Measurements from ENCODE around the gene DOCK9.

Gene DOCK9

DNA sequence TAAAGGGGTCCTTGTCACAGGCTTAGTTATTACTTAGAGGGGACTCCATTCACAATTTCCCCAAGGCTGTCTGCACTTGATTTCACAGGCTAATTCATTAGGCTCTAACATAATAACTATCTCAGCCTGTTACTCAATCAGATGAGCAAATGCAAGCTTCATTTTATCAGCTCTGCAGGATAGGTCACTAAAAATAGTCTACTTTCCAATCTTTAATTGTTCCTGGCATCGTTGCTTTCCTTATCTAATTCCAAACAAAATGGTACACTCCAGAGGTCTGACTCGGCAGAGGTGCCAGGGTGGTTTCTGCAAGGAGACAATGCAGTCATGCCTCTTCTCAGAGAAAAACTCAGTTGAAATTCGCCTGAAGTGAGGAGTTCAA is 155.6 kb downstream of the DOCK9 start:
- DNase-seq (ENCODE audit: low read depth) = no peak
- TF ChIP-seq, protein P1, sequence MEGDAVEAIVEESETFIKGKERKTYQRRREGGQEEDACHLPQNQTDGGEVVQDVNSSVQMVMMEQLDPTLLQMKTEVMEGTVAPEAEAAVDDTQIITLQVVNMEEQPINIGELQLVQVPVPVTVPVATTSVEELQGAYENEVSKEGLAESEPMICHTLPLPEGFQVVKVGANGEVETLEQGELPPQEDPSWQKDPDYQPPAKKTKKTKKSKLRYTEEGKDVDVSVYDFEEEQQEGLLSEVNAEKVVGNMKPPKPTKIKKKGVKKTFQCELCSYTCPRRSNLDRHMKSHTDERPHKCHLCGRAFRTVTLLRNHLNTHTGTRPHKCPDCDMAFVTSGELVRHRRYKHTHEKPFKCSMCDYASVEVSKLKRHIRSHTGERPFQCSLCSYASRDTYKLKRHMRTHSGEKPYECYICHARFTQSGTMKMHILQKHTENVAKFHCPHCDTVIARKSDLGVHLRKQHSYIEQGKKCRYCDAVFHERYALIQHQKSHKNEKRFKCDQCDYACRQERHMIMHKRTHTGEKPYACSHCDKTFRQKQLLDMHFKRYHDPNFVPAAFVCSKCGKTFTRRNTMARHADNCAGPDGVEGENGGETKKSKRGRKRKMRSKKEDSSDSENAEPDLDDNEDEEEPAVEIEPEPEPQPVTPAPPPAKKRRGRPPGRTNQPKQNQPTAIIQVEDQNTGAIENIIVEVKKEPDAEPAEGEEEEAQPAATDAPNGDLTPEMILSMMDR (conservative IDR thresholded peaks at IDR 0.05; ENCODE audit: low read depth, low read length) = no peak
- no peak overlapping the region for H3K4me3 ChIP-seq (ENCODE audit: low read depth, low read length)

DNA sequence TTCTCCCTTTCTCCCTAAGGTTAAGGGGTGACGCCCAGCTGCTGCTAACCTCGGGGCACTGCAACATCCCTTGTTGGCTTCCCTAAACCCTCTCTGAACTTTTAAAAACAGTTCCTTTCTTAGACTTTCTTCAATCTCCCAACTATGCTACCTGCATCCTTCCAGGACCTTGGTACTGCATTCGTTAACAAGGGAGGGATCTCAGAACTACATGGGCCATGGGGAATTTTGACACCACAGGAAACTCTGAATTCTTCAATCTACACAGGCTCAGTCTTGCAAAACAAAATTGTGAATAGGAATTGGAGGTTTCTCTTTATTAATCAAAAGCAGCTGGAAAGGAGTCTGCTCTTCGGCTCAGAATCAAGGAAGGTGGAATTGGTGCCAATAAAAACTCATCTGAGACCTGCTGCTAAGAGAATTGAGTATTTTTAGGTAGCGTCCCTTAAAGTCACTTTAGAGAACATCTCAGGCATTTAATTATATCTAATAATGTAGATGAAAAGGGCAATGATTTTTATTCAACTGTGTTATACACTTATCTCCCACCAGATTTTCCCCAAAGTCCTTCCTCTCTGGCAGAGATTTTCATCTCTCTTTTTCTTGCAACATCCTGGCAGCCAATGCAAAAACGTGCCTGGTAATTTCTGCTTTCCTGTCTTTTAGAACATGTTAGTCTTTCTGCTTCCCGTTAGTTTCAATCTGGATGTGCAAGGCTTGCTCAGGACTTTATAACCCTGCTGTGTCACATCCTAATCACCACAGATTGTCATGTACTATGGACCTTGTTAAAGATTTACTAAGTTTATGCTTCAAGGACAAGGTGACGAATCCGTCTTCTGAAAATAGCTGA is 156.3 kb downstream of the DOCK9 start:
- H3K4me3 ChIP-seq (ENCODE audit: low read depth, low read length) = no peak overlapping the region
- peak; percentile 45 for DNase-seq (ENCODE audit: low read depth)
- TF ChIP-seq, protein P1 (conservative IDR thresholded peaks at IDR 0.05; ENCODE audit: low read depth, low read length) = no peak

DNA sequence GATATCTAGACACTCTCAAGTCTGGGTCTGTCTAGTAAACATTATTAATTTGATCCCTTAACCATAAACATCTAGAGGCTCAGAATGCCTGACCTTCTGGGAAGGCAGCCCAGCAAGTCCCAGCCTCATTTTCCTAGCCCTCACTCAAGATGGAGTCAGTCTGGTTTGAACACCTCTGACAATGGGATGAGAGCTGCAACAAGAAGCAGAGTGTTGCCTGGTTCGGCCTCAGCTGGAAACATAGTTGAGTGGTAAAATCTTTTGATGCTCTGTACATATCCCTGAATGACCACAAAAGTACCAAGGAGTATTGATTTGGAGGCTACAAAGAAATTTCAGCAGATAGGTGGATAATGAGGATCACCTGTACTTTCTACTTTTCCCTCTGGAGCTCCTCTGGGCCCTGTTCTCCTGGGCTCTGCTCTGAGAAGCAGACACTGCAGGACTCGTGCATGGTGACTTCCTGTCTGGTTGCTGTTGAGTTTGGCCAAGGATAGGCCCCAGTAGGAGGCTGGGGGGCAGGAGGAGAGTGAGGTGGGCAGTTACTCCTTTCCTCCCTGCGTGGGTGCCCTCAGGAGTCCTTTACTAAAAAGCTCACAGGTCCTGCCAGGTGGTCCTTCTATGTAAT is 157.0 kb downstream of the DOCK9 start:
- no peak overlapping the region for H3K4me3 ChIP-seq (ENCODE audit: low read depth, low read length)
- DNase-seq (ENCODE audit: low read depth) = no peak
- TF ChIP-seq, protein P1 (conservative IDR thresholded peaks at IDR 0.05; ENCODE audit: low read depth, low read length) = no peak

DNA sequence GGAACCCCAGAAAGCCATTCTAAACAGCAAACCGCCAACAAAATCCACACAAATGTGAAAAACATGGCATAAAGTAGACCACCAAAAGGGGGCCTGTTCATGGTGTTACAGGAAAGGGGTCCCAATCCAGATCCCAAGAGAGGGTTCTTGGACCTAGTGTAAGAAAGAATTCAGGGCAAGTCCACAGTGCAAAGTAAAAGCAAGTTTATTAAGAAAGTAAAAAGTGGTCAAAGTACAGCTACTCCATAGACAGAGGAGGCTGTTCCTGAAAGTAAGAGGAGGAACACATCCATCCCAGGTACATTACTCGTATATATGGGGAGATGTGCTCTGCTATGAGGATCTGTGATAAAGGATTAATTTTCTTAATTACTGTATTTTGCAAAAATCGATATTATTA is 157.6 kb downstream of the DOCK9 start:
- TF ChIP-seq, protein P1 (conservative IDR thresholded peaks at IDR 0.05; ENCODE audit: low read depth, low read length) = no peak
- DNase-seq (ENCODE audit: low read depth) = no peak
- H3K4me3 ChIP-seq (ENCODE audit: low read depth, low read length) = no peak overlapping the region

DNA sequence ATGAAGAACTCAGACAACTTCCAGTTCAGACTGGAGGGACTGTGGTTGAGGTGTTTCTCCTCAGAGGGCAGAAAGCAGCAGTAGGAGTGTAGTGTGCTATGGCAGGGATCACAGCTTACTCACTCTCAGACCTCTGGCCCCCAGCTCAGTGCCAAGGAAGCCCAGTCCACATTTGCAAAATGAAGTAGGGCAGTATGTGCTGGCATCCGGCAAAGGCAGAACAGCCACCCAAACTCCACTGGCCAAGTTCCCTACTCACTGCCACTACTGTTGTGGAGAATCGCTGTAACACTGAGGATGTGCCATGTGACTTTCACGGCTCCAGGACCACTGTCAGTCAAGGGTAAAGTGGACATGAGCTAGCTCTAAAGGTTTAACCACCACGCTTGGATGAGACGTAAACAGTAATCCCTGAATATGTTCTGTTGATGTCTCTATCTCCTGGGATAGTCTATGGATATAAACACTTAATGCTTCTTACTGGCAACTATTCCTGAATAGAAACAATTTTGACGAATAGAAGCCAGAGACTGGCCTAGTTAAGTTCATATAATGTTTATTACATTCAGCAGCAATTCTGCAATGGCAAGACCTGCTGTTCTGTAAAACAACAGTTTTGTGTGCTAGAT is 158.4 kb downstream of the DOCK9 start:
- DNase-seq (ENCODE audit: low read depth) = no peak
- TF ChIP-seq, protein P1 (conservative IDR thresholded peaks at IDR 0.05; ENCODE audit: low read depth, low read length) = no peak
- no peak overlapping the region for H3K4me3 ChIP-seq (ENCODE audit: low read depth, low read length)

DNA sequence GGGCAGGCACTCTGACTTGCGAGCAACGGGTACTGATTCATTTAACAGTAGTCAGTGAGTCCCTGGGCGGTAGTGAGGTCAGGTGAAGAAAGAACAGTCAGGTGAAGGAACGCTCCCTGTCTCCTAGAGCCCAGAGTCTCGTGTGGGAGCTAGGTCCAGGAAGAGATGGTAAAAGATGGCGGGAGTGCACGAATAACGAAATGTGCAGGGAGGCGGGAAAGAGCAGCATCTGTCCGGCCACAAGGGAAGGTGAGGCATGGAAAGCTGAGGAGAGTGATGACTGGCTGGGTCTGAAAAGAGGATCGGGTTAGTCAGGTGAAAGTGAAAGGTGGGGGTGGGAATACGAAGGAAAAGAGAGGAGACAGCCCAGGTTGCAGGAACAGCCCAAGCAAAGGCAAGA is 161.5 kb downstream of the DOCK9 start:
- no peak for DNase-seq (ENCODE audit: low read depth)

More for the DNA sequence above, 161.5 kb downstream of the DOCK9 start:
- H3K4me3 ChIP-seq (ENCODE audit: low read depth, low read length) = no peak overlapping the region
- TF ChIP-seq, protein P1 (conservative IDR thresholded peaks at IDR 0.05; ENCODE audit: low read depth, low read length) = no peak
